Skin of body (tissue), 2 donors: ENCODE data around the gene NTN5. TPM values are rescaled to one million over a fixed set of nuclear protein-coding genes. Genes with fewer than 3 reads are reported as not detected.
"Not testable (repeated sequence)": the region's sequence is repeated elsewhere in the genome, so short reads cannot be mapped to it uniquely, and the experiment has no call there.

Source experiments
- DNase-seq: peaks from one replicate; lab custom pipeline; 2025; lab: John Stamatoyannopoulos, UW
- total RNA-seq: library from RNA; depleted of rRNA; stranded (reverse); fragments of >200 nt; gene quantifications from one replicate; pipeline ENCODE4 v1.2.3, GENCODE V29; 2014

NTN5 gene
- total RNA-seq, 1 donor from 2014 or later, result 0.30 TPM

DNA sequence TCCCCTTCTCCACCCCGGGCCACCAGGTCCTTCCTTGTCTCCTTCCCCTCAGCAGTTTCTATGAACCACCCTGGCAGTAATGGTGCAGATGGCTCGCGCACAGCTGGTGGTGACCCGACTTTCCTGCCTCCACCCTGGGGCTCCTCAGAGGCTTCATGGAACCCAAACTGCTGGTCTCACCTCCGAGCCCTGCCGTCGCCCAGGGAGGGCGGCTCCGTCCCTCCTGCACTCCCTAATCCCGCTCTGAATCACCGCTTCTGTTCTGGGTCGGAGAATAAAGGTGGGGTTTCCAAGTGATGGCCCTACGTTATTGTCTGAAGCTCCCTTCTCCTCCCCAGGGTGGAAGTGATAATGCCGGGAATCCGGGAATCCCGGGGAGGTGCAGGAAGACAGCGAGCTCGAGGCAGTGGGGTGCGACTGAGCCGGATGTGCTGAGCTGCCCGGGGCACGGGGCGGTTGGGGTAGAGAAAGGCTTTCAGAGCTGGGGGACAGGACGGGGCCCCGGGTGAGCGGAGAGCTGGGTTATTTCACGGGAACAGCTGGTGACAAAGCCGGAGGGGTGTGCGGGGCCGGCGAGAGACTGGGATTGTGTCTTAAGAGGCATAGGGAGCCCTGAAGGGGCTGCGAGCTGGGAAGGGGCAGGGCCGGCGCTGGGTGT is 23.7 kb upstream of the NTN5 start:
- no peak for DNase-seq

DNA sequence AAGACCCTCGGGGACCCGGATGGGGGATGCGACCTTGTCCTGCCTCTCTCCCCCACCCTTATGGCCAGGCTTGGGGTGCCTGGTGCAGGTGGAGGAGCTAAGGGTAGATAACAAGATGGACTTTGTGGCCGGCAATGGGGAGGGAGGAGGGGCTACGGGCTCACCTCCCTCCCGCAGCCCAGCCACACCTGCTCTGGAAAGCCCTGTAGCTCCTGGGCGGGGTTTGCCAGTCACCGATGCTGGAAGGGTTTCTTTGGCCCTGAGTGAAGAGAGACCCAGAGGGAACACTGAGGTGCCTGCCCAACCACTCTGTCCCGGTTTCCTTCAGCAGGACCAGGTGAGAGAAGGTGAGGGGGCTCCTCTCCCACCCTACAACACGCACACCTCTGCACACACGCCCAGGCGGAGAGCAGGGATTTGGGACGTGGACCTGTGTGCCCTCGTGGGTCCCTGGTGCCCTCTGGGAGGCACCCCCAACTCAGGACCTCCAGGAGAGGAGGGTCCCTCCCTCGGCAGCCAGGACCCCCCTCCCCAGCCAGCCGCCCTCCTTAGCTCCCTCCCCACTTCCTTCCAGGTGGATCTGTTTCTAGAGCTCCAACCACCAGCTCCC is 23.0 kb upstream of the NTN5 start, which contains the start of gene FUT2:
Gene FUT2, plus strand, starts transcription at position 229 of the 610 bp plus-strand sequence. CDS start 6,986 bp downstream, outside the sequence.
- no peak for DNase-seq

DNA sequence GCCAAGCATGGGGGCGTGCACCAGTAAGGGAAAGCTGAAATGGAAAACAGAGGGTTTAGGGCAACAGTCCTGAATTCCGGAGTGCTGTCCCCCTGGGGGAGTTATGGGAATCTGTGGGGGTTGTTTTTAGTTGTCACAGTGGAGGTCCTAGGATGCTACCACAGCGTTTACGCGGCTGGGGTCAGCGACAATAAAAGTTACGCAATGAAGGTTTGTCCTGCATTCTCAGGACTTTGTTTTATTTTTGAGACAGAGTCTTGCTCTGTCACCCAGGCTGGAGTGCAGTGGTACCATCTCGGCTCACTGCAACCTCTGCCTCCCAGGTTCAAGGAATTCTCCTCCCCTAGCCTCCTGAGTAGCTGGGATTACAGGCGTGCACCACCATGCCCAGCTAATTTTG is 20.8 kb upstream of the NTN5 start:
- not testable (repeated sequence) for DNase-seq

- DNase-seq, result peak; percentile 36
Measured at GRCh38 chr19:48689449-48689848, 16.6 kb upstream of the NTN5 start.

DNA sequence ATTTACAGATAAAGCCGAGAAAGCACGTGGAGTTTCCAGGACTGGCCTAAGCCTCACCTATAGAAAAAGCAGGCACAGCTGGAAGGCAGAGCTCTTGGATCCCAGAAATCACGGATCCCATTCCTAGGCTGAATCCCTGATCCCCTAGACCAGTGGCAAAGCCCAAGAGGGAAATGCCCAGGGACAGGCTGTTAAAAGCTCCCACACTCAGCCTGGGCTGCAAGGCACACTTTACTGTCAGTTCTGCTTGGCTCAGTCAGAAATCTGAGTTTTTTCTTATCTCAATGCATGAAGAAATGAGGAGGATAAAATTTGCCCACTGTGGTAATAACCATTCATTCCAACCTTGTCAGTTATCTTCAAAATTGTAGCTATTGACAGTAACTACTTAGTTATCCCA is 15.0 kb upstream of the NTN5 start:
- no peak for DNase-seq

GRCh38 chr19:48686637-48687036 is 13.8 kb upstream of the NTN5 start:
- not testable (repeated sequence) for DNase-seq

- no peak for DNase-seq
Measured at GRCh38 chr19:48686088-48686487, 13.3 kb upstream of the NTN5 start.

GRCh38 chr19:48685583-48685982 is 12.8 kb upstream of the NTN5 start:
- DNase-seq, result no peak

GRCh38 chr19:48683349-48683748 is 10.5 kb upstream of the NTN5 start:
- peak; percentile 63 for DNase-seq

- no peak for DNase-seq
Measured at GRCh38 chr19:48681127-48681470, 8.3 kb upstream of the NTN5 start.

GRCh38 chr19:48680436-48681126 is 7.8 kb upstream of the NTN5 start:
- DNase-seq, result no peak

GRCh38 chr19:48680006-48680405 is 7.2 kb upstream of the NTN5 start:
- not testable (repeated sequence) for DNase-seq

DNA sequence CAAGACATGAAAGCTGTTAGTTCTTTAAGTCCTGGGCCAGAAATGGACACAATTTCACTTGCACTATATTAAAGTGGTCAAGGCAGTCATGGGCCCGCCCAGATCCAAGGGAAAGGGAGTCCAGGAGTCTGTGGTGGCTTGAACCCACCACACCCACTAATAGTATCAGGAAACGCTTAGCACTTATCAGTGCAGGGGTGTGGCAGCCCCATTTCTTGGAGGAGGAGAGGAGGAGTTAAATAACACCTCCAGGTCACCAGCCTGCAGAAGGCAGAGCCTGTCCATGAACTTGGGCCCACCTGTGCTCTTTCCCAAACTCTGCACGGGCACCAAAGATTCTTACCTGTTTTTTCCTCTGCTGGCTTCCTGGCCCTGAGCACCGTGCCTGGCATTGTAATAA is 5.4 kb upstream of the NTN5 start:
- DNase-seq, result no peak

DNA sequence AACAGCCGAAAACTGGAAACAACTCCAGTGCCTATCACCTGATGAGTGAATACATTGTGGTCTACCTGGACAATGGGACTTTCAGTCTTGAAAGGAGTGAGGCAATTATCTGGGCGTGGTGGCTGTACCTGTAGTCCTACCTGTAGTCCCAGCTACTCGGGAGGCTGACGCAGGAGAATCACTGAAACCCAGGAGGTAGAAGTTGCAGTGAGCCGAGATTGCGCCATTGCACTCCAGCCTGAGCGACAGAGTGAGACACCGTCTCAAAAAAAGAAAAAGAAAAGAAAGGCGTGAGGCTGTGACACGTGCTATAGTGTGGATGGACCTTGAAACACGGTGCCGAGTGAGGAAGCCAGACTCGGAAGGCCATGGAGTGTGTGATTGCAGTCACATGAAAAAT is 4.1 kb upstream of the NTN5 start:
- no peak for DNase-seq

- no peak for DNase-seq
Measured at GRCh38 chr19:48676487-48676886, 3.7 kb upstream of the NTN5 start.

- peak; percentile 55 for DNase-seq
Measured at GRCh38 chr19:48674921-48675824, 2.4 kb upstream of the NTN5 start.

DNA sequence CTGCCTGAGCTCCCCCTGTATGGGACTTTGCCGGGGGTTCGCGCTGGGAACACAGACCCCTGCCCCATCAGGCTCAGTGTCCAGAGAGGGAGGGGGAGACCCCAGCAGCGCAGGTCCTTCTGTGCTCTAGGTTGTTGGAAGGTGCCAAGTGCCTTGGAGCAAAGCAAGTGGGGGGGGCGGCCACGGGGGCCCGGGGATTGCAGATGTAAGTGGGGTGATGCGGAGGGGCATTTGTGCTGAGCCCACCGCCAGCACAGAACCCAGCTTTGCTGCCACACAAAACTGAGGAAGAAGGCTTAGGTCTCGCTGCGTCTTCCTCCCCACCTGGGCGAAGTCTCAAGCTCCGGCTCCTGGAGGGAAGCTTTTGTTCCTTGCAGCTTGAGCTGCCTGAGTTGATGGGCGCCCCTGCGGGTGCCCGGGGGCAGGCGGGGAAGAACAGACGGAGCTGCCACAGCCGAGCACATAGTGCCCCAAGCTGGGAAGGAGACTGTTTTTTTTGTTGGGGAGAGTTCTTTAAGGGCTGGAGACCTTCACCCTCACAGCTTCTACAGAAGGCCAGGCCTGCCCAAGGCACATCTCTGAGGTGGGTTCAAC is 1.5 kb upstream of the NTN5 start:
- DNase-seq, result no peak

DNA sequence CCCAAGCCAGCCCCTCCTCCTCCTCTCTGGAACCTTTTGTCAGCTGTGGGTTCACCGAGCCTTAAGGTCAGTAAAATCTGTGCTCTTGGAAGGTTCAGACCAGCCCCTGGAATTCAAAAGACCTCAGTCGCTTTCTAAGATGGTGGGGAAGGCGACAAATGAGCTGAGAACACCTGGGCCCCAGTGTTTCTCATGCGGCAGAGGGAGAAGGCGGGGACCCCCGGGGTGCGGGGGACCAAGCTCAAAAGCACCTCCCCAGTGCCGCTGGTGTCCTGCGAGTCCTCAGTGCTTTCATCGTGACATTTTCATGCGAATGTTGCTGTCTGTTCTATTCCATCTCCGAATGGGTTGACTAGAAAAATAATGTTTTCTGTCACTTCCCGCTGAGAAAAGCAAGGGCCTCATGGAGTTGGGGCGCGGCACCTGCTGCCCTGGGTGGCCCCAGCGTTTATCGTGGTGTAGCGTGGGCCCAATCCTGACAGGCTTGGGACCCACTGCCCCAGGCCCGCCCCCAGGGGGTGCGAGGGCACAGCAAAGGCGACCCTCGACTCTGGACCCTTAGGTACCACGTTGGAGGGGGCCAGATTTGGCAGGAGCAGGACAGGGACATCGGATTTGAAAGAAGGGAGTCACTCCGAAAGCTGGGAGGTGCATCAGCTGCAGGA is 751 bp upstream of the NTN5 start:
- DNase-seq, result no peak

- DNase-seq, result no peak
Measured at GRCh38 chr19:48671446-48671995, 1.3 kb downstream of the NTN5 start.

DNA sequence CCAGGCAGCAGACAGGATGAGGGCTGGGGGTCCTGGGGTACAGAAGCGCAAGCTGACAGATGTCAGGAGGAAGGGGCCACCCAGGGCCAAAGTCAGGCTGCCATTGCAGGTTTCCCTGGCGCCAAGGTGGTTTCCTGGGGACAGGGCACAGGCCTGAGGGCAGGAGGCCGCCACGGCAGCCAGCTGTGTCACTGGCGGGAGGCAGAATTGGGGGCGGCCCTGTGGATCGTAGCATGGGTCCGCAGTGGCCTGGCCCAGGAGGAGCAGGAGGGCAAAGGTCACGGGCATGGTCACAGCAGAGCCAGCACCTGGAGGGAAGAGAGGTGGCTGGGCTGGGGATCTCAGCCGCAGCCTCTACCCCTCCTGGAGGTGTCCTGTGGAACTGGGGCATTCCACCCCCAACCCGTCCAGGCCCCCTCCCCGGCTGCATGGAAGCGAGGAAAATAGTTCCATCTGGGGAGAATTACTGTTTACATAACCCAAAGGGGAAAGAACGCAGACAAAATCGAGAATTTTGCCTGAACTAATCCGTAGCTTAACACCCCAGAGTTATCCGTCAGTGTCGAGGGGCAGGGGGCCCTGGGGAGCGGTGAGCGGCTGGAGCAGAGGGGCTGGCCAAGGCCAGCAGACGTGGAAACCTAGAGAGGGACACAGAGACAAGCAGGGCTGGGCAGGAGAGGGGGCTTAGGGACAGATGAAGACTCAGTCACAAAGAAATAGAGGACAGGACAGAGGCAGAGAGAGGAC is 1.9 kb downstream of the NTN5 start:
- peak; percentile 35 for DNase-seq
